ENCODE measurements around the gene RASA3. TPM values are rescaled to one million over a fixed set of nuclear protein-coding genes. Genes with fewer than 3 reads are reported as not detected.

Gene RASA3
- total RNA-seq, 1 experiment from 2014 or later: 9.1 TPM

DNA sequence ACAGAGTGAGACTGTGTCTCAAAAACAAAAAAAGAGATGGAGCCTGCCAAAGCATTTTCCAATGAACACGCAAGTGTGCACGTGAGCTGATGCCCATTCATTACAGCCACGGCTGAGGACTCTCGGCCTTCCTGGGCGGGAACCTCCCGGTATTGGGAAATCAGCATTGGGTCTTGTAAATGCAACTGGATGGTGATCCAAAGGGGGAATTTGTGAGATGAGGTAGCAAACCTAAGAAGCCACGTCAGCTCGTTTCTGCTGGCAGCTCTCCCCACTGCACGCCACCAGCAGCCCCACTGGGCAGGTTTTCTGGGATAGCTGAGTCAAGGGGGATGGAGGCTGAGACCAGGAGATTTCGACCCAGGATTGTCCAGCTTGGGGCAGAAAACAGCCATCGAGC, 170.0 kb downstream of the RASA3 start:
- no peak overlapping the region for H3K9ac ChIP-seq (ENCODE audit: low read length)
- POLR2A ChIA-PET (ENCODE audit: unreplicated experiment): no interaction called here
- H3K9me3 ChIP-seq (ENCODE audit: low read length): no peaks in the 10 kb centered on the region
- no peak overlapping the region for H3K4me2 ChIP-seq (ENCODE audit: low read length)
- H2AFZ ChIP-seq (ENCODE audit: low read length): no peak overlapping the region
- ATAC-seq (no peak), DNase-seq (no peak)
- H3K4me1 ChIP-seq (ENCODE audit: insufficient read depth, low read length): no peaks in the 10 kb centered on the region
- H4K20me1 ChIP-seq (ENCODE audit: low read length): no peaks in the 10 kb centered on the region
- H3K36me3 ChIP-seq (ENCODE audit: low read depth, low read length): peaks cover 4% of the 10 kb centered on the region; the same call in 1 of the 2 replicates
- no peak for TF ChIP-seq EZH2 (IDR thresholded peaks at IDR 0.05; ENCODE audit: low read length, unreplicated experiment)
- TF ChIP-seq EZH2phosphoT487 (IDR thresholded peaks at IDR 0.05; ENCODE audit: borderline replicate concordance, low read length): no peak
- TF ChIP-seq, protein P1, sequence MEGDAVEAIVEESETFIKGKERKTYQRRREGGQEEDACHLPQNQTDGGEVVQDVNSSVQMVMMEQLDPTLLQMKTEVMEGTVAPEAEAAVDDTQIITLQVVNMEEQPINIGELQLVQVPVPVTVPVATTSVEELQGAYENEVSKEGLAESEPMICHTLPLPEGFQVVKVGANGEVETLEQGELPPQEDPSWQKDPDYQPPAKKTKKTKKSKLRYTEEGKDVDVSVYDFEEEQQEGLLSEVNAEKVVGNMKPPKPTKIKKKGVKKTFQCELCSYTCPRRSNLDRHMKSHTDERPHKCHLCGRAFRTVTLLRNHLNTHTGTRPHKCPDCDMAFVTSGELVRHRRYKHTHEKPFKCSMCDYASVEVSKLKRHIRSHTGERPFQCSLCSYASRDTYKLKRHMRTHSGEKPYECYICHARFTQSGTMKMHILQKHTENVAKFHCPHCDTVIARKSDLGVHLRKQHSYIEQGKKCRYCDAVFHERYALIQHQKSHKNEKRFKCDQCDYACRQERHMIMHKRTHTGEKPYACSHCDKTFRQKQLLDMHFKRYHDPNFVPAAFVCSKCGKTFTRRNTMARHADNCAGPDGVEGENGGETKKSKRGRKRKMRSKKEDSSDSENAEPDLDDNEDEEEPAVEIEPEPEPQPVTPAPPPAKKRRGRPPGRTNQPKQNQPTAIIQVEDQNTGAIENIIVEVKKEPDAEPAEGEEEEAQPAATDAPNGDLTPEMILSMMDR (conservative IDR thresholded peaks at IDR 0.05; ENCODE audit: low read depth, low read length): no peak
- no peaks in the 10 kb centered on the region for H3K27me3 ChIP-seq (ENCODE audit: low read length)
- no peaks in the 10 kb centered on the region for H3K9me2 ChIP-seq (replicated peaks; ENCODE audit: low read length)
- no peaks in the 10 kb centered on the region for H3K79me2 ChIP-seq (ENCODE audit: low read length)
- no peak overlapping the region for H3K27ac ChIP-seq (ENCODE audit: low read length)
- intact Hi-C loops (cut with micrococcal nuclease): no loop called here
- no peaks in the 10 kb centered on the region for H3F3A ChIP-seq (ENCODE audit: low read length, unreplicated experiment)
- BruUV-seq (replicated peaks): no TSS peak
- no peak overlapping the region for H3K4me3 ChIP-seq (ENCODE audit: low read length)
- CTCF ChIA-PET: no interaction called here

DNA sequence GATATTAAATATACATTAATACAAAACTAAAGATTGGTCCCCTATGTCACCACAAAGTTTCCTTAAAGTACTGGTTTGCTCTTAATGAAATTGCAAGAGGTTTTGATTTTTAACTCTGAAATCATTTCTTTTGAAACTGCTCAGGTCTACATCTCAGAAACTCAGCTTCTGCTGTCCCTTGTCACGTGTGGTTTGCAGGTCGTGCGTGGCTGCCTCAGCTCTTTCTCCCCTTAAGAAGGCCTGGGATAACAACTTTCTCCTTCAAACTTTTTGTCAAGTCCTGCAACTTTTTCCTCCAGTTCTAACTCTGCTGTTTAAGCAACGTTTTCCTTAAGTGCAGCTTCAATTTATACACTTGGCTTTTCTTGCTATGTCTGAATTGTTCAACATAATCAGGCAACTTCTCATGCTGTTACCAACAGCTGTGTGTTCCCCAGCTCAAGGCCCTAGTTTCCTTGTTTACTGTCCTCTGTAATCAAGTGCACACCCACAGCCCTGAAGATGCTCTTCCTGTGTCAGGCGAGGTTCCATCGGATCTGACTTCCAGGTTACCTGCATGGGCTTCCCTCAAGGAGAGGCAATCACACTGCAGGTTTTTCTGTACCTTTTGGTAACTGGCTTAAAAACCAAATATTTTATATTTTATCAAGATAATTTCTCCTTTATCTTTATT, 172.0 kb downstream of the RASA3 start:
- Histone ChIP-seq H3K27me3 (ENCODE audit: low read length) (no peaks in the 10 kb centered on the region), H3K79me2 (ENCODE audit: low read length) (no peaks in the 10 kb centered on the region), H4K20me1 (ENCODE audit: low read length) (no peaks in the 10 kb centered on the region), H3K27ac (ENCODE audit: low read length) (no peak overlapping the region), H3K4me3 (ENCODE audit: low read length) (no peak overlapping the region), H3F3A (ENCODE audit: low read length, unreplicated experiment) (no peaks in the 10 kb centered on the region), H3K9ac (ENCODE audit: low read length) (no peak overlapping the region), H2AFZ (ENCODE audit: low read length) (no peak overlapping the region), H3K4me2 (ENCODE audit: low read length) (no peak overlapping the region), H3K4me1 (ENCODE audit: insufficient read depth, low read length) (no peaks in the 10 kb centered on the region), H3K9me3 (ENCODE audit: low read length) (no peaks in the 10 kb centered on the region), H3K9me2 (replicated peaks; ENCODE audit: low read length) (no peaks in the 10 kb centered on the region), H3K36me3 (ENCODE audit: low read depth, low read length) (no peaks in the 10 kb centered on the region)
- POLR2A ChIA-PET (ENCODE audit: unreplicated experiment): no interaction called here
- intact Hi-C loops (cut with micrococcal nuclease): no loop called here
- BruUV-seq (replicated peaks): no TSS peak
- ATAC-seq (no peak), DNase-seq (no peak)
- CTCF ChIA-PET: no interaction called here
- TF ChIP-seq, protein P1 (conservative IDR thresholded peaks at IDR 0.05; ENCODE audit: low read depth, low read length): no peak
- no peak for TF ChIP-seq EZH2 (IDR thresholded peaks at IDR 0.05; ENCODE audit: low read length, unreplicated experiment)
- TF ChIP-seq EZH2phosphoT487 (IDR thresholded peaks at IDR 0.05; ENCODE audit: borderline replicate concordance, low read length): no peak

DNA sequence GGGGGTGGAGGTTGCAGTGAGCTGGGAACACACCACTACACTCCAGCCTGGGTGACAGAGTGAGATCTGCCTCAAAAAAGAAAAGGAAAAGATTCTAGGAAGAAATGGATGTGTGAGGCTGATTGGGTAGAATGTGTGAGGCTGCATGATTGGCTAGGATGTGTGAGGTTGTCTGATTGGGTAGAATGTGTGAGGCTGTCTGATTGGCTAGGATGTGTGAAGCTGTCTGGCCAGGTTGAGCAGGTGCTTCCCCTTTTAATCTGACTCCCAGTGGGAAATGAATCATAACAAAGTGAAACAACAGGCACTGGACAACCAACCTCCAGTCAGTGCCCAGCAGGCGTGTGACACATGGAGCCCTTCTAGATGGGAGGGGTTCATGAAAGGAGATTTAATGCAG, 173.2 kb downstream of the RASA3 start:
- no peaks in the 10 kb centered on the region for H3K9me2 ChIP-seq (replicated peaks; ENCODE audit: low read length)
- H3K9ac ChIP-seq (ENCODE audit: low read length): no peak overlapping the region
- H3K4me1 ChIP-seq (ENCODE audit: insufficient read depth, low read length): no peaks in the 10 kb centered on the region
- H3K4me3 ChIP-seq (ENCODE audit: low read length): no peak overlapping the region
- H3K9me3 ChIP-seq (ENCODE audit: low read length): no peaks in the 10 kb centered on the region
- no peaks in the 10 kb centered on the region for H3K27me3 ChIP-seq (ENCODE audit: low read length)
- CTCF ChIA-PET: no interaction called here
- H3F3A ChIP-seq (ENCODE audit: low read length, unreplicated experiment): no peaks in the 10 kb centered on the region
- no peak overlapping the region for H2AFZ ChIP-seq (ENCODE audit: low read length)
- H3K4me2 ChIP-seq (ENCODE audit: low read length): no peak overlapping the region
- H4K20me1 ChIP-seq (ENCODE audit: low read length): no peaks in the 10 kb centered on the region
- H3K36me3 ChIP-seq (ENCODE audit: low read depth, low read length): no peaks in the 10 kb centered on the region
- intact Hi-C loops (cut with micrococcal nuclease): no loop called here
- POLR2A ChIA-PET (ENCODE audit: unreplicated experiment): no interaction called here
- no TSS peak for BruUV-seq (replicated peaks)
- no peak for DNase-seq
- H3K79me2 ChIP-seq (ENCODE audit: low read length): no peaks in the 10 kb centered on the region
- TF ChIP-seq, protein P1 (conservative IDR thresholded peaks at IDR 0.05; ENCODE audit: low read depth, low read length): no peak
- TF ChIP-seq EZH2phosphoT487 (IDR thresholded peaks at IDR 0.05; ENCODE audit: borderline replicate concordance, low read length): no peak
- no peak for TF ChIP-seq EZH2 (IDR thresholded peaks at IDR 0.05; ENCODE audit: low read length, unreplicated experiment)
- no peak overlapping the region for H3K27ac ChIP-seq (ENCODE audit: low read length)
- ATAC-seq: no peak
